Ovary (tissue), 10 donors: ENCODE data around the gene ERP27. TPM values are rescaled to one million over a fixed set of nuclear protein-coding genes. Genes with fewer than 3 reads are reported as not detected.

ENCODE experiments used
- DNase-seq, 5 donors: peaks; one replicate each; pipeline ENCODE4 v3.0.0-alpha.2; 2019 to 2020
- H3K27ac ChIP-seq, 2 donors: fragments of 200-600 bp; one replicate each; pipeline versions ENCODE4 v1.5.1 to v1.8.0; 2019 to 2022
- H3K27me3 ChIP-seq: fragments of 200-600 bp; one replicate; pipeline ENCODE4 v1.8.0; 2022
- H3K36me3 ChIP-seq: fragments of 200-600 bp; sonication (generic); one replicate; pipeline ENCODE4 v1.5.1; 2019
- H3K4me1 ChIP-seq: one replicate; pipeline ENCODE4 v1.8.1; 2013; ENCODE audit warnings: mild to moderate bottlenecking, moderate library complexity; ENCODE audit not compliant: insufficient read depth
- H3K4me3 ChIP-seq: fragments of 200-600 bp; sonication (generic); one replicate; pipeline ENCODE4 v1.5.1; 2017
- H3K9me3 ChIP-seq, 2 donors: fragments of 200-600 bp in 1 of 2; sonication (generic) in 1 of 2; one replicate each; pipeline versions ENCODE4 v1.5.1 to v1.8.1; 2013 to 2019; ENCODE audit warnings: mild to moderate bottlenecking in 1 of 2, moderate library complexity in 1 of 2
- EP300 ChIP-seq: sonication (generic); formaldehyde crosslinking; IDR thresholded peaks from one replicate; pipeline ENCODE4 v1.6.1; 2017; ENCODE audit warnings: antibody characterized with exemption
- POLR2A ChIP-seq: fragments of 450-650 bp; IDR thresholded peaks from one replicate; pipeline ENCODE4 v1.6.1; 2017; ENCODE audit warnings: antibody characterized with exemption, mild to moderate bottlenecking, moderate library complexity
- WGBS, 3 donors: extraction: QIAGEN DNeasy Blood & Tissue Kit in 1 of 3; methylation state at CpG; one replicate each; pipeline versions ENCODE4 v1.1.5 to v1.1.7; 2013 to 2017; 5-methylcytosine and 5-hydroxymethylcytosine counted together
- intact Hi-C, 4 donors: fragments of 100-400 bp; cut with DNase I; formaldehyde crosslinking; loops; one replicate each; pipeline versions ENCODE4 v1.11.0 to v1.15.1; 2022 to 2023
- long read RNA-seq, 3 donors: library from polyadenylated mRNA in 2 of 3; unstranded in 2 of 3; transcript quantifications; one replicate each; pipeline ENCODE4 v2.0.0 and lab custom pipeline, GENCODE V29; 2021 to 2026
- polyA plus RNA-seq, 2 donors: library from polyadenylated mRNA; stranded (reverse); fragments of 200-250 nt in 1 of 2; fragments of 350-450 nt in 1 of 2; fragmentation: Illumina TruSeq in 1 of 2; extraction: RNeasy Lipid Tissue Mini Kit (QIAGEN cat#74804) in 1 of 2; gene quantifications; one replicate each; pipeline ENCODE4 v1.2.3, GENCODE V29; 2013 to 2014
- total RNA-seq, 7 donors: library from RNA; depleted of rRNA in 2 of 7; stranded (reverse); fragments of >200 nt in 2 of 7; fragmentation: NEBNext Ultra II Directional in 3 of 7; extraction: Animal tissue kit (Norgen Biotek cat#: 25700) in 3 of 7; gene quantifications; one replicate each; pipeline versions ENCODE4 v1.1.0 to v1.2.4, GENCODE V29; 2016 to 2023
- TF ChIP-seq, protein P1 (sequence below), 3 donors: fragments of 450-650 bp in 2 of 3; fragments of 200-600 bp in 1 of 3; IDR thresholded peaks; one replicate each; pipeline versions ENCODE4 v1.5.1 to v1.8.0; 2016 to 2022; ENCODE audit warnings: antibody characterized with exemption in 3 of 3, mild to moderate bottlenecking in 1 of 3
- donor health status: DM: no; HTN: no; CAD: no; lungs with moderate emphysema.
- donor health status: DM: no; HTN: no; CAD: no.
- donor health status: Bipolar disorder and iron deficiency.
- donor health status: DM: yes; HTN: yes; CAD: no.
- donor health status: DM: no; HTN: no; CAD: no.
- donor health status: DM: yes; HTN: yes; CAD: no.

Gene ERP27
- total RNA-seq (10 to 100 TPM in 1 of 7 donors, 1 to 10 TPM in 4, under 1 TPM in 1, not detected in 1; 0.35 to 83.8 (median 1.9) TPM), polyA plus RNA-seq (1 to 10 TPM in 1 of 2 donors, under 1 TPM in 1; 0.64 to 2.0 TPM)
- long read RNA-seq, donor 1, result 0 reads
- long read RNA-seq, donor 2, result 0 reads
- long read RNA-seq, donor 3, partial matches to known transcripts, result 2 of 2 reads
- long read RNA-seq, donor 3, other reads (novel, unspliced or antisense), result 0 of 2 reads

DNA sequence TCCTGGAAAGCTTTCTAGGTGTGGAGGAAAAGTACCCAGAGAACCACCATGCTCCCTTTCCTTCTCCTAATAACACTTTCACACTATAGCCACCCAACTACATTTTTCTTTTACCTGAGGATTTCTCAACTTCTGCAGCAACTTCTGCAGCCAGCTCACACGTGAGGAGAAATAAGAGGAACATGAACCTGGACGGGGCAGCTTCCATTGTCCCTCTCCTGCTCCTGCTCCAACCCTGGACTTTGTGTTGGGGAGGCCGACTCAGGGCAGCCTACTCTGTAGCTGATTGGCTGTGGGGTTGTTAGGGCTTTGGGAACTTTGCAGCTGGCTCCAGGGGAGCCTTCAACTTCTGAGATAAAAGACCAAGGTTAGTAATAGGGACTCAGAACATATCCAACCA, at the start of gene ERP27:
Gene ERP27, minus strand, starts transcription at position 237 of the 400 bp plus-strand sequence. Its CDS starts 29 bp downstream, at position 208.
- Histone ChIP-seq H3K36me3 (no peaks in the 10 kb centered on the region), H3K4me1 (no peaks in the 10 kb centered on the region), H3K4me3 (no peak within 1 kb of the TSS), H3K9me3 (no peaks in the 10 kb centered on the region), H3K27me3 (no peaks in the 10 kb centered on the region), H3K27ac (no peak within 1 kb of the TSS)
- TF ChIP-seq, protein P1, sequence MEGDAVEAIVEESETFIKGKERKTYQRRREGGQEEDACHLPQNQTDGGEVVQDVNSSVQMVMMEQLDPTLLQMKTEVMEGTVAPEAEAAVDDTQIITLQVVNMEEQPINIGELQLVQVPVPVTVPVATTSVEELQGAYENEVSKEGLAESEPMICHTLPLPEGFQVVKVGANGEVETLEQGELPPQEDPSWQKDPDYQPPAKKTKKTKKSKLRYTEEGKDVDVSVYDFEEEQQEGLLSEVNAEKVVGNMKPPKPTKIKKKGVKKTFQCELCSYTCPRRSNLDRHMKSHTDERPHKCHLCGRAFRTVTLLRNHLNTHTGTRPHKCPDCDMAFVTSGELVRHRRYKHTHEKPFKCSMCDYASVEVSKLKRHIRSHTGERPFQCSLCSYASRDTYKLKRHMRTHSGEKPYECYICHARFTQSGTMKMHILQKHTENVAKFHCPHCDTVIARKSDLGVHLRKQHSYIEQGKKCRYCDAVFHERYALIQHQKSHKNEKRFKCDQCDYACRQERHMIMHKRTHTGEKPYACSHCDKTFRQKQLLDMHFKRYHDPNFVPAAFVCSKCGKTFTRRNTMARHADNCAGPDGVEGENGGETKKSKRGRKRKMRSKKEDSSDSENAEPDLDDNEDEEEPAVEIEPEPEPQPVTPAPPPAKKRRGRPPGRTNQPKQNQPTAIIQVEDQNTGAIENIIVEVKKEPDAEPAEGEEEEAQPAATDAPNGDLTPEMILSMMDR (IDR thresholded peaks at IDR 0.05), result no peak
- TF ChIP-seq EP300 (no peak), POLR2A (no peak)
- intact Hi-C loops, result loop anchor here in 1 of 4 donors (10.0 kb wide), 1 partner anchor 46 kb away; no protein-coding TSS in a partner anchor
- WGBS, 3 donors, result 82 to 89% (median 82%) methylated on average over 3 of the region's 3 CpGs
- no peak for DNase-seq

DNA sequence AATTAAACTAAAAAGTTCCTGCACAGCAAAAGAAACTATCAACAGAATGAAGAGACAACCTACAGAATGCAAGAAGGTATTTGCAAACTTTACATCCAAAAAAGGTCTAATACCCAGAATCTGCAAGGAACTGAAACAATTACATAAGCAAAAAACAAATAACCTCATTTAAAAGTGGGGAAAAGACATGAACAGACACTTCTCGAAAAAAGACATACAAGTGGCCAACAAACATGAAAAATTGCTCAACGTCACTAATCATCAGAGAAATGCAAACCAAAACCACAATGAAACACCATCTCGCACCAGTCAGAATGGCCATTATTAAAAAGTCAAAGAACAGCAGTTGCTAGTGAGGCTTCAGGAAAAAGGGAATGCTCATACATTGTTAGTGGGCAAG, 49.7 kb upstream of the ERP27 start:
- intact Hi-C loops, result loop anchor here in 1 of 4 donors (10.0 kb wide), 1 partner anchor 53 kb away; the partner anchor contains the start of gene ERP27
- 91 to 92% (median 91%) methylated on average over 3 of the region's 3 CpGs for WGBS, 3 donors
- H3K27ac ChIP-seq, result no peak overlapping the region
- no peaks in the 10 kb centered on the region for H3K36me3 ChIP-seq
- no peak for DNase-seq
- TF ChIP-seq POLR2A, result no peak
- H3K9me3 ChIP-seq, result no peaks in the 10 kb centered on the region
- no peaks in the 10 kb centered on the region for H3K4me1 ChIP-seq
- no peak overlapping the region for H3K4me3 ChIP-seq
- no peaks in the 10 kb centered on the region for H3K27me3 ChIP-seq

DNA sequence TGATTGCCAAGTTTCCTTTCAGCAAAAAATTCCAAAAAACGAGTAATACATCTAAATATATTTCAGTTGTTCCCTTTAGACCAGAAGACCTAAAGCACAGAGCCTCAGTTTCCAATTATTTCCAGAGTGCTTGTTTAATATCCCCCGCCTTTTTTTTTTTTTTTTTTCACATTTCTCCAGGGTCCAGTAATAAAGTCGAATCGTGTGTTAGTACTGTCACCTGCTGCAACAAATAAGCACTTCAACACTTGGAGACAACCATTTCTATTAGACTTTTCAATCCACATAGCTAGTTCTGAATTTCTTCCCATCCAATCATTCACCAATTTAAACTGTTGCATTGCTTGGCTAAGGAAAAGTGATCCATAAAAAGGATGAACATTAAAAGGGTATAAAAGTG, 48.1 kb upstream of the ERP27 start:
- H3K9me3 ChIP-seq, result no peaks in the 10 kb centered on the region
- no peaks in the 10 kb centered on the region for H3K4me1 ChIP-seq
- H3K27ac ChIP-seq, result no peak overlapping the region
- TF ChIP-seq POLR2A (no peak), EP300 (no peak)
- TF ChIP-seq, protein P1 (IDR thresholded peaks at IDR 0.05), result no peak
- no peaks in the 10 kb centered on the region for H3K27me3 ChIP-seq
- no peak for DNase-seq
- H3K4me3 ChIP-seq, result no peak overlapping the region
- intact Hi-C loops, result loop anchor here in 1 of 4 donors (10.0 kb wide), 1 partner anchor 52 kb away; the partner anchor contains the start of gene ERP27
- no peaks in the 10 kb centered on the region for H3K36me3 ChIP-seq
- WGBS, 3 donors, result 63 to 69% (median 65%) methylated on average over 4 of the region's 4 CpGs

DNA sequence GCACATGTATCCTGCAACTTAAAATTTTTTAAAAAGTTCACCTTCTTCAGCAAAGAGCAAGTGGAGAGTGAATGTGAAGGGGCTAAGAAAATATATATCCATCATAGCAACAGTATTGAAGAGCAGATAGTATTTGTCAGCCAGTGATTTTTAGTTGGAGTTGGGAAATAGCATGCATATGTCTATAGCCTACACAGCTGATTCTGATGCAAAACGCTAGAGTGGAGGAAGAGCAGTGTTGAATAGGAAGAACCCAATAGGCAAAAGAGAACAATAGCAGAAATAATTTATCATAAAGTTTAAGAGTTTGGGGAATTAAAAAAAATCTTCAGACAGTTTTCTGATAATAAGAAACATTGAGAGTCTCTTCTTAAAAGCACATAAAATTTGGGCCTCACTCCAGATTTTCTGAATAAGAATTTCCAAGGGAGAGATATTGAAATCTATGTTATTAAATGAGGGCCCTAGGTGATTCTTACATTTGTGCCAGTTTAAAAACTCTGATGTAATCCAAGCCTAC, 46.5 kb upstream of the ERP27 start:
- no peaks in the 10 kb centered on the region for H3K4me1 ChIP-seq
- WGBS, 3 donors, result 39 to 74% (median 55%) methylated on average over 1 of the region's 1 CpG
- intact Hi-C loops, result loop anchor here in 1 of 4 donors (5.0 to 10.0 kb wide), 2 partner anchors 50 to 133 kb away; partner anchors contain the start of gene ERP27

More for the DNA sequence above, 46.5 kb upstream of the ERP27 start:
- Histone ChIP-seq H3K9me3 (no peaks in the 10 kb centered on the region), H3K4me3 (no peak overlapping the region), H3K27me3 (no peaks in the 10 kb centered on the region), H3K36me3 (no peaks in the 10 kb centered on the region), H3K27ac (no peak overlapping the region)
- TF ChIP-seq, protein P1 (IDR thresholded peaks at IDR 0.05), result no peak
- no peak for TF ChIP-seq EP300
- no peak for TF ChIP-seq POLR2A
- DNase-seq, result no peak
